Transverse colon (tissue), 3 donors: ENCODE measurements around the gene BTG3.

Experiments used
- POLR2A ChIP-seq: fragments of 450-650 bp; IDR thresholded peaks from one replicate; pipeline ENCODE4 v1.6.1; 2016; ENCODE audit warnings: antibody characterized with exemption, mild to moderate bottlenecking, moderate library complexity
- TF ChIP-seq, protein P1 (sequence below), 5 experiments: fragments of 200-600 bp in 3 of 5; fragments of 450-650 bp in 2 of 5; sonication (generic) in 3 of 5; IDR thresholded peaks; 1 replicate in 2 of 5; 2 replicates in 3 of 5; pipeline ENCODE4 v1.5.1; 2016 to 2017; ENCODE audit warnings: antibody characterized with exemption in 5 of 5, inconsistent platforms in 3 of 5, mild to moderate bottlenecking in 2 of 5, moderate library complexity in 1 of 5

DNA sequence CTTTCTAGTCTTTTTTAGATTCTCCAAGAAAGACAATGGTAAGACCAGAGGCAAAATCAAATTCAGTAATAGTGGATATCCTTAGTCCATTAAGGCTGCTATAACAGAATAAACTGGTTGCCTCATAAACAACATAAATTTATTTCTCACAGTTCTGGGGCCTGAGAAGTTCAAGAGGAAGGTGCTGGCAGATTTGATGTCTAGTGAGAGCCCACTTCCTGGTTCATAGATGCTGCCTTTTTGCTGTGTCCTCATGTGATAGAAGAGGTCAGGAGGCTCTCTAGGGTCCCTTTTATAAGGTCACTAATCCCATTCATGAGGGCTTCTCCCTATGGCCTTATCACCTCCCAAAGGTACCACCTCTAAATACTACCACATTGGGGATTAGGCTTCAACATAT lies 31.5 kb upstream of the BTG3 start:
- TF ChIP-seq, protein P1, sequence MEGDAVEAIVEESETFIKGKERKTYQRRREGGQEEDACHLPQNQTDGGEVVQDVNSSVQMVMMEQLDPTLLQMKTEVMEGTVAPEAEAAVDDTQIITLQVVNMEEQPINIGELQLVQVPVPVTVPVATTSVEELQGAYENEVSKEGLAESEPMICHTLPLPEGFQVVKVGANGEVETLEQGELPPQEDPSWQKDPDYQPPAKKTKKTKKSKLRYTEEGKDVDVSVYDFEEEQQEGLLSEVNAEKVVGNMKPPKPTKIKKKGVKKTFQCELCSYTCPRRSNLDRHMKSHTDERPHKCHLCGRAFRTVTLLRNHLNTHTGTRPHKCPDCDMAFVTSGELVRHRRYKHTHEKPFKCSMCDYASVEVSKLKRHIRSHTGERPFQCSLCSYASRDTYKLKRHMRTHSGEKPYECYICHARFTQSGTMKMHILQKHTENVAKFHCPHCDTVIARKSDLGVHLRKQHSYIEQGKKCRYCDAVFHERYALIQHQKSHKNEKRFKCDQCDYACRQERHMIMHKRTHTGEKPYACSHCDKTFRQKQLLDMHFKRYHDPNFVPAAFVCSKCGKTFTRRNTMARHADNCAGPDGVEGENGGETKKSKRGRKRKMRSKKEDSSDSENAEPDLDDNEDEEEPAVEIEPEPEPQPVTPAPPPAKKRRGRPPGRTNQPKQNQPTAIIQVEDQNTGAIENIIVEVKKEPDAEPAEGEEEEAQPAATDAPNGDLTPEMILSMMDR (IDR thresholded peaks at IDR 0.05): no peak
- no peak for TF ChIP-seq POLR2A
